Nephron progenitor cell (in vitro differentiated cells): Measurements from ENCODE around the gene B9D1.
A peak's percentile ranks its signal among the peaks of the same experiment; 100 is the strongest.

Source experiments
- DNase-seq: peaks from one replicate; pipeline ENCODE4 v3.0.0; 2021
- H3K27ac Mint-ChIP-seq: 2 replicates; pipeline ENCODE4 v1.8.0; 2021; ENCODE audit warnings: mild to moderate bottlenecking, moderate library complexity, mixed read lengths
- H3K27me3 Mint-ChIP-seq: 2 replicates; pipeline ENCODE4 v1.8.0; 2021; ENCODE audit warnings: mild to moderate bottlenecking, low read depth, mixed read lengths; ENCODE audit not compliant: poor library complexity
- H3K36me3 Mint-ChIP-seq: 2 replicates; pipeline ENCODE4 v1.8.0; 2021; ENCODE audit warnings: low read depth, mixed read lengths
- H3K4me1 Mint-ChIP-seq: 2 replicates; pipeline ENCODE4 v1.8.0; 2021; ENCODE audit warnings: mixed read lengths
- H3K4me3 Mint-ChIP-seq: 2 replicates; pipeline ENCODE4 v1.8.0; 2021; ENCODE audit warnings: mild to moderate bottlenecking, moderate library complexity, mixed read lengths
- H3K9me3 Mint-ChIP-seq: 2 replicates; pipeline ENCODE4 v1.8.0; 2021; ENCODE audit warnings: mild to moderate bottlenecking, moderate library complexity, mixed read lengths
- TF ChIP-seq, protein P1 (sequence below): fragments of 200-600 bp; sonication (generic); IDR thresholded peaks from 2 replicates; pipeline ENCODE4 v1.5.0; 2021; ENCODE audit warnings: antibody characterized with exemption

Gene B9D1

DNA sequence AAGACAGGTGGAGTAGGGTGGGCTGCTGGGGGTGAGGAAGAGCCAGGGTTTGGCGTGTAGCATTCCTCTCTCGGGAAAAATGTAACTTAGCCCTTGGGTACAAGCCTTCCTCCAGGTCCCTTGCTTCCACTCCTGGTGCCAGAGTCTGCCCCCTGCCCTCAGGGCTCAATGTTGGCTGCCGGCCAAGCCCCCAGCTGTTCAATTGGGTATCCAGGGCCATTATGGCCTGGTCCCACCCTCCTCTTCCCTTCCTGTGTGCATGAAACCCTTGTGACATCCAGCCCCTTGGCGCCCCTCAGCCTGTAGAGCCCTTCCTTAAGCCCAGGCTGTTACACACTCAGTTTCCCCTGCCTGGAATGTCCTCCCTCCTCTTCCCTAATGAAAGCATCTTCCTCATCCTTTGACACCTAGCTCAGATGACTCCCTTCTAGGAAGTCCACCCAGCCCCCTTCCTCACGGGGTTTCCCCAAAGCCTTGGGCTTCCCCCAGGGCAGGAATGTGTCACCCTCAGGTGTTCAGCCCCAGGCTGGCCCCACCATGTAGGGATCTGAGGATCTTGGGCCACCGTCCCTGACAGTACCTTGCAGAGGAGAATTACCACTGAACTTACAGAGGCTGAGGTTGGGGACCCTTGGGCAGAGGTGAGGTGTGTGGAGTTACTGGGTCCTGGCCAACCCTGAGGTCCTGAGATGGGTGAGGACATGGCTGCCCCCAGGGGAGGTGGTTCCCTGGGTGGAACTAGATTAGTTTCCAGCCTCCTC is 30.0 kb downstream of the B9D1 start:
- Mint-ChIP-seq H3K27me3 (no peaks in the 10 kb centered on the region), H3K4me1 (peaks cover 44% of the 10 kb centered on the region), H3K27ac (peak overlapping the region; percentile 85), H3K9me3 (no peaks in the 10 kb centered on the region), H3K4me3 (no peak overlapping the region), H3K36me3 (peaks cover 8% of the 10 kb centered on the region)
- TF ChIP-seq, protein P1, sequence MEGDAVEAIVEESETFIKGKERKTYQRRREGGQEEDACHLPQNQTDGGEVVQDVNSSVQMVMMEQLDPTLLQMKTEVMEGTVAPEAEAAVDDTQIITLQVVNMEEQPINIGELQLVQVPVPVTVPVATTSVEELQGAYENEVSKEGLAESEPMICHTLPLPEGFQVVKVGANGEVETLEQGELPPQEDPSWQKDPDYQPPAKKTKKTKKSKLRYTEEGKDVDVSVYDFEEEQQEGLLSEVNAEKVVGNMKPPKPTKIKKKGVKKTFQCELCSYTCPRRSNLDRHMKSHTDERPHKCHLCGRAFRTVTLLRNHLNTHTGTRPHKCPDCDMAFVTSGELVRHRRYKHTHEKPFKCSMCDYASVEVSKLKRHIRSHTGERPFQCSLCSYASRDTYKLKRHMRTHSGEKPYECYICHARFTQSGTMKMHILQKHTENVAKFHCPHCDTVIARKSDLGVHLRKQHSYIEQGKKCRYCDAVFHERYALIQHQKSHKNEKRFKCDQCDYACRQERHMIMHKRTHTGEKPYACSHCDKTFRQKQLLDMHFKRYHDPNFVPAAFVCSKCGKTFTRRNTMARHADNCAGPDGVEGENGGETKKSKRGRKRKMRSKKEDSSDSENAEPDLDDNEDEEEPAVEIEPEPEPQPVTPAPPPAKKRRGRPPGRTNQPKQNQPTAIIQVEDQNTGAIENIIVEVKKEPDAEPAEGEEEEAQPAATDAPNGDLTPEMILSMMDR, result no peak
- no peak for DNase-seq

DNA sequence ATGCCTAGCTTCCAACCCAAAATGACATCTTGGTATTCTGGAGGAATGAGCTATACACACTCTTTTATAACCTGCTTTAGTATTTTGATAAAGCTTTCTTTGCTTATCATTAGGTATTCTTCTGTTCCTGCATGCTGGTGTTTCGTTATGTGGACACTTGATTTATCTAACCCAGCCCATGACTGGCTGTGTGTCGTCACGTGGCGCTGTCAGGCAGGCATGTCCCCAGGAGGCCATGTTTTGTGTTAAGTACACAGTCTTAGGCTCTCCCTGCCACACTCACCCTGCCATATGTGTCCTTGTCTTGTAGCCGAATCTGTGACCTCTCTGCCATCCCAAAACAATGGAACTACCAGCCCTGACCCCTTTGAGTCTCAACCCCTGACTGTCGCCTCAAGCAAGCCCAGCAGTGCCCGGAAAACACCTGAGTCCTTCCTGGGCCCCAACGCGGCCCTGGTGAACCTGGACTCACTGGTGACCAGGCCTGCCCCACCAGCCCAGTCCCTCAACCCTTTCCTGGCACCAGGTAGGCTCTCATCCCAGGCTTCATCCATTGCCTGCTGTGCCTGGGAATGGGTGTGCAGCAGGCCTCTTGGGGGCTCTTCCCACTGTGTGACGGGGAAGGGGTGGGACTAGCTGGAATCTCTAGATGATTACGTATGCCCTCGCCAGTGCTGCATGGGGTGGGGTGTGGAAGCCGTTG is 30.8 kb downstream of the B9D1 start:
- peaks cover 13% of the 10 kb centered on the region for H3K36me3 Mint-ChIP-seq
- no peaks in the 10 kb centered on the region for H3K9me3 Mint-ChIP-seq
- H3K4me3 Mint-ChIP-seq, result no peak overlapping the region
- peak overlapping the region; percentile 65 for H3K27ac Mint-ChIP-seq
- H3K27me3 Mint-ChIP-seq, result no peaks in the 10 kb centered on the region
- peaks cover 36% of the 10 kb centered on the region for H3K4me1 Mint-ChIP-seq
- no peak for DNase-seq
- TF ChIP-seq, protein P1, result no peak

DNA sequence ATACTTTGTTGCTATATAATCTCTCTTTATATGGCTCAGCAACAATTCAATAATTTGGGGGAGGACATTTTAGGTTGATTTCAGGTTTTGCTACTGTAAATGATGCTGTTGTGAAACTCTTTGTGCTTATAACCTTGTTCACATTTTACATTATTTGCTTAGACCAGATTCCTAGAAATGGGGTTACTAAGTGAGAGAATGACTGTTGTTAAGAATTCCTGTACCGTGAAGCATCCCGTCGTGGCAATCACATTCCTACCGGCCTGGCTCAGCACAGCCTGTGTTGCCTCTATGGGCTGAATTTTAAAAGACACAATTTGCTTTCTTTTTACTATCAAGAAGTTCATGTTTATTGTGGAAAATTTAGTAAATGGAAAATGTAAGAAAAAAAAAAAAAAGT is 31.4 kb downstream of the B9D1 start:
- Mint-ChIP-seq H3K4me1 (peaks cover 35% of the 10 kb centered on the region), H3K27me3 (no peaks in the 10 kb centered on the region), H3K4me3 (no peak overlapping the region), H3K27ac (peak overlapping the region; percentile 75), H3K9me3 (peaks cover under 1% of the 10 kb centered on the region), H3K36me3 (peaks cover 19% of the 10 kb centered on the region)
- no peak for DNase-seq
- TF ChIP-seq, protein P1, result no peak

DNA sequence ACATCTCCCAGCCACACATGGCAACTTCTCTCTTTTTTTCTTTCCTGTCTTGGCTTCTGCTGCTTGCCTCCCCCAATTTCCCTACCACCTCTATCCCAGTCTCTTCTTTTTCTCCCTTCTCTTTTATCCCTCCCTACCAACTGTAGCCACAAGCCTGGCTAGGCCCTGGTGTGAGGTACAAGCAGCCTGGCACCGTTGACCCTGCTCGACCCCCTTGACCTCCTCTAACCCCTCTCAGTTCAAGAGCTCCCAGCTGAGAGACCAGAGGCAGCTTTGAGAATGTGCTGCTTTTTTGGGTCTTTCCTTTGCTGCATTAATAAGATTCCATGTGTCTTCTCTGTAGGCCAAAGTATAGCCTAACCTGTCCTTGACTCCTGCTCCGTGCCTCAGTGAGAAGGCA is 32.3 kb downstream of the B9D1 start:
- TF ChIP-seq, protein P1, result no peak
- H3K27ac Mint-ChIP-seq, result peak overlapping the region; percentile 75
- peak; percentile 54 for DNase-seq
- H3K4me3 Mint-ChIP-seq, result no peak overlapping the region
- H3K9me3 Mint-ChIP-seq, result peaks cover 10% of the 10 kb centered on the region
- H3K4me1 Mint-ChIP-seq, result peaks cover 27% of the 10 kb centered on the region
- H3K27me3 Mint-ChIP-seq, result no peaks in the 10 kb centered on the region
- peaks cover 24% of the 10 kb centered on the region for H3K36me3 Mint-ChIP-seq

DNA sequence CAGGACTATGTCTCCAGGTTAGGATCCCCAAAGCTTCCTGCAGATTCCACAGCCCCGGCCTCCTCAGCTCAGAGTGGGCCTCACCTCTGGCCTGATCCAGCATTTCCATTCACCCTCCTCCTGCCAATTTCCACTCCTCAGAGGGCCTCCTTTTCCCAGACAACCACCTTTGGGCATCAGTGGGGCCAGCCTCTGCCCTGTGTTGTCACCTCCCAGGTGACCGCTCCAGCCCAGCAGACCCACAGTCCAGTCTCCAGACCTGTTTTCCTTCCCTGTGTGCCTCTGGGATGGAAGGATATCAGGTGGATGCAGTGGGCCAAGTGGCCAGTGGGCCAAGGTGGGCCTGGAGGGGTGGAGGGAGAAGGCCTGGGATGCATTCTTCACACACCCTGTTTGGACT is 32.7 kb downstream of the B9D1 start:
- Mint-ChIP-seq H3K9me3 (peaks cover 14% of the 10 kb centered on the region), H3K27ac (peak overlapping the region; percentile 39), H3K4me1 (peaks cover 27% of the 10 kb centered on the region), H3K4me3 (no peak overlapping the region), H3K36me3 (peaks cover 28% of the 10 kb centered on the region), H3K27me3 (no peaks in the 10 kb centered on the region)
- DNase-seq, result no peak
- TF ChIP-seq, protein P1, result no peak
